ENCODE data around the gene GPHA2. TPM values are rescaled to one million over a fixed set of nuclear protein-coding genes. Genes with fewer than 3 reads are reported as not detected.

Gene GPHA2
- total RNA-seq, 2 experiments from 2014 or later = not detected

DNA sequence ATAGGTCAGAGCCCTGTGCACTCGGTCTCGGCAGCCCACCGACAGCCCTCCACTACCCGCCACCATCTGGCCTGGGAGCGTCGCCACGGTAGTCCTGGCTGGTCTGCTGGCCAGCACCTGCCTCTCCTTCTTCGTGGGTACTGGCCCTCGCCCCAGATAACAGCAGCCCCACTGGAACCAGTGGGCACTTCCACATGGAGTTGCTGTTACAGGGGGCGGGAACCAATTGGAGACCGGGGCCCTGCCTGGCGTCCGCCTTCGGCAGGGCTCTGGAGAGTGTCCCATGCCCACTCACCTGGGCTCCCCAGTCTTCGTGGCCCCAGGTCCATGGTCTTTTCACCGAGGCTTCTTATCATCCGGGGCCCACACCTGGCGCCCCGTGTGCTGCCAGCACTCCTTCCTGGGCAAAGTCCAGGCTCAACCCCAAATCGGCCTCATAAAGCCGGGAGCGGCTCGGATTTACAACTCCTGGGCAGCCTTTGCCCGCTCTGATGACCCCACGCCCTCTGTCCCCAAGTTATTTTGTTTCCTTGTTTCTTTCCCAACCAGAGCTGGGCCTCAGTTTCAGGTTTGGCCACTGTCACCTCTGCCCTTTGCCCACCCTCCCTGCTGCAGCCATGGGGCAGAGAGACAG is 44.4 kb downstream of the GPHA2 start:
- POLR2A ChIA-PET = interaction anchor here (0.6 to 1.0 kb wide), 2 partner anchors 14 to 31 kb away, joined by 3 read pairs; no protein-coding TSS in a partner anchor
- intact Hi-C loops (cut with micrococcal nuclease) = no loop called here
- no peak overlapping the region for H3K27ac Mint-ChIP-seq
- peaks cover 10% of the 10 kb centered on the region for H3K4me1 Mint-ChIP-seq (ENCODE audit: low read depth)
- DNase-seq = no peak
- no peaks in the 10 kb centered on the region for H3K9me3 Mint-ChIP-seq
- H3K4me3 Mint-ChIP-seq = no peak overlapping the region
- H3K36me3 Mint-ChIP-seq (ENCODE audit: low read depth) = no peaks in the 10 kb centered on the region
- TF ChIP-seq, protein P1, sequence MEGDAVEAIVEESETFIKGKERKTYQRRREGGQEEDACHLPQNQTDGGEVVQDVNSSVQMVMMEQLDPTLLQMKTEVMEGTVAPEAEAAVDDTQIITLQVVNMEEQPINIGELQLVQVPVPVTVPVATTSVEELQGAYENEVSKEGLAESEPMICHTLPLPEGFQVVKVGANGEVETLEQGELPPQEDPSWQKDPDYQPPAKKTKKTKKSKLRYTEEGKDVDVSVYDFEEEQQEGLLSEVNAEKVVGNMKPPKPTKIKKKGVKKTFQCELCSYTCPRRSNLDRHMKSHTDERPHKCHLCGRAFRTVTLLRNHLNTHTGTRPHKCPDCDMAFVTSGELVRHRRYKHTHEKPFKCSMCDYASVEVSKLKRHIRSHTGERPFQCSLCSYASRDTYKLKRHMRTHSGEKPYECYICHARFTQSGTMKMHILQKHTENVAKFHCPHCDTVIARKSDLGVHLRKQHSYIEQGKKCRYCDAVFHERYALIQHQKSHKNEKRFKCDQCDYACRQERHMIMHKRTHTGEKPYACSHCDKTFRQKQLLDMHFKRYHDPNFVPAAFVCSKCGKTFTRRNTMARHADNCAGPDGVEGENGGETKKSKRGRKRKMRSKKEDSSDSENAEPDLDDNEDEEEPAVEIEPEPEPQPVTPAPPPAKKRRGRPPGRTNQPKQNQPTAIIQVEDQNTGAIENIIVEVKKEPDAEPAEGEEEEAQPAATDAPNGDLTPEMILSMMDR (IDR thresholded peaks at IDR 0.05) = no peak
- ATAC-seq = no peak
- CTCF ChIA-PET = interaction anchor here (1.1 to 29.9 kb wide), 4 partner anchors 10 to 35 kb away, joined by 3 to 1168 read pairs (median 4); partner anchors contain the start of genes CDC42BPG and PPP2R5B
- H3K27me3 Mint-ChIP-seq = no peaks in the 10 kb centered on the region

GRCh38 chr11:64890522-64890939 is 45.2 kb downstream of the GPHA2 start:
- intact Hi-C loops (cut with micrococcal nuclease) = no loop called here
- H3K27me3 Mint-ChIP-seq = no peaks in the 10 kb centered on the region
- no peak overlapping the region for H3K4me3 Mint-ChIP-seq
- ATAC-seq (no peak), DNase-seq (no peak)
- H3K4me1 Mint-ChIP-seq (ENCODE audit: low read depth) = peaks cover 17% of the 10 kb centered on the region
- H3K9me3 Mint-ChIP-seq = no peaks in the 10 kb centered on the region
- peak overlapping the region; percentile 25 for H3K27ac Mint-ChIP-seq
- TF ChIP-seq, protein P1 (IDR thresholded peaks at IDR 0.05) = no peak
- no peaks in the 10 kb centered on the region for H3K36me3 Mint-ChIP-seq (ENCODE audit: low read depth)
- ChIA-PET CTCF (interaction anchor here (1.1 to 29.9 kb wide), 4 partner anchors 9 to 34 kb away, joined by 3 to 1168 read pairs (median 4); partner anchors contain the start of gene CDC42BPG), POLR2A (interaction anchor here (1.0 kb wide), 1 partner anchor 31 kb away, joined by 3 read pairs; no protein-coding TSS in a partner anchor)

GRCh38 chr11:64888729-64889511 is 46.8 kb downstream of the GPHA2 start:
- no peak overlapping the region for H3K27ac Mint-ChIP-seq
- ChIA-PET POLR2A (interaction anchor here (1.0 to 5.6 kb wide), 6 partner anchors 14 to 125 kb away, joined by 3 to 51 read pairs (median 6); partner anchors contain the start of gene ARL2), CTCF (interaction anchor here (0.8 to 29.9 kb wide), 6 partner anchors 29 to 124 kb away, joined by 3 to 1168 read pairs (median 4); partner anchors contain the start of genes CDC42BPG, MEN1 and PPP2R5B)
- peaks cover 30% of the 10 kb centered on the region for H3K4me1 Mint-ChIP-seq (ENCODE audit: low read depth)
- intact Hi-C loops (cut with micrococcal nuclease) = no loop called here
- no peak overlapping the region for H3K4me3 Mint-ChIP-seq
- TF ChIP-seq, protein P1 (IDR thresholded peaks at IDR 0.05) = no peak
- ATAC-seq (no peak), DNase-seq (no peak)
- no peaks in the 10 kb centered on the region for H3K27me3 Mint-ChIP-seq
- no peaks in the 10 kb centered on the region for H3K36me3 Mint-ChIP-seq (ENCODE audit: low read depth)
- no peaks in the 10 kb centered on the region for H3K9me3 Mint-ChIP-seq

GRCh38 chr11:64888406-64888728 is 47.3 kb downstream of the GPHA2 start:
- no peaks in the 10 kb centered on the region for H3K36me3 Mint-ChIP-seq (ENCODE audit: low read depth)
- ChIA-PET CTCF (interaction anchor here (0.6 to 29.9 kb wide), 14 partner anchors 9 to 125 kb away, joined by 3 to 1168 read pairs (median 4); partner anchors contain the start of genes CDC42BPG, MEN1 and PPP2R5B), POLR2A (interaction anchor here (1.0 to 5.6 kb wide), 6 partner anchors 13 to 40 kb away, joined by 3 to 51 read pairs (median 6); no protein-coding TSS in a partner anchor)
- H3K27ac Mint-ChIP-seq = peak overlapping the region; percentile 74
- intact Hi-C loops (cut with micrococcal nuclease) = no loop called here
- H3K4me3 Mint-ChIP-seq = peak overlapping the region; percentile 55
- DNase-seq (no peak), ATAC-seq (no peak)
- peaks cover 33% of the 10 kb centered on the region for H3K4me1 Mint-ChIP-seq (ENCODE audit: low read depth)
- H3K9me3 Mint-ChIP-seq = no peaks in the 10 kb centered on the region
- H3K27me3 Mint-ChIP-seq = no peaks in the 10 kb centered on the region
- TF ChIP-seq, protein P1 (IDR thresholded peaks at IDR 0.05) = no peak

Data from activated CD8-positive, alpha-beta T cell treated with anti-CD3 and anti-CD28 coated beads for 36 hours (primary cell).